ENCODE results near the gene CTNNBIP1. TPM values are rescaled to one million over a fixed set of nuclear protein-coding genes. Genes with fewer than 3 reads are reported as not detected.
"Not testable (repeated sequence)": the region's sequence is repeated elsewhere in the genome, so short reads cannot be mapped to it uniquely, and the experiment has no call there.

The CTNNBIP1 gene
- total RNA-seq, 1 experiment from 2014 or later: 44.4 TPM

GRCh38 chr1:9807541-9807940 lies 102.5 kb downstream of the CTNNBIP1 start:
- Histone ChIP-seq H3K4ac (ENCODE audit: low read depth, low read length) (no peak overlapping the region), H2BK5ac (ENCODE audit: insufficient read length, low read length) (no peak overlapping the region), H2BK15ac (ENCODE audit: low read depth, low read length) (no peak overlapping the region), H2BK12ac (ENCODE audit: insufficient read length, low read depth, low read length) (no peak overlapping the region), H2AFZ (ENCODE audit: low read length) (no peak overlapping the region), H3K27ac (ENCODE audit: insufficient read length, low read depth, low read length) (no peak overlapping the region), H3K14ac (ENCODE audit: insufficient read depth, low read length) (no peak overlapping the region; the same call in 1 of the 2 replicates), H3T11ph (ENCODE audit: low read length) (no peak overlapping the region), H4K20me1 (ENCODE audit: control insufficient read depth, insufficient read depth, insufficient read length) (no peaks in the 10 kb centered on the region), H3K56ac (ENCODE audit: insufficient read length, low read depth, low read length) (no peak overlapping the region), H3K18ac (ENCODE audit: insufficient read length, low read depth, low read length) (no peak overlapping the region), H3K4me2 (ENCODE audit: insufficient read depth, insufficient read length, low read length) (no peak overlapping the region), H2BK20ac (ENCODE audit: low read depth, low read length, poor library complexity, severe bottlenecking) (no peak overlapping the region), H3K27me3 (ENCODE audit: insufficient read depth, low read length) (no peaks in the 10 kb centered on the region), H3K23me2 (ENCODE audit: insufficient read length, low read depth, low read length, poor library complexity, severe bottlenecking) (no peaks in the 10 kb centered on the region), H3K23ac (ENCODE audit: insufficient read length, low read depth, low read length) (no peak overlapping the region), H2BK120ac (ENCODE audit: low read depth, low read length, poor library complexity, severe bottlenecking) (no peak overlapping the region), H4K91ac (ENCODE audit: insufficient read length, low read depth, low read length) (no peak overlapping the region), H4K5ac (ENCODE audit: insufficient read length, low read depth, low read length) (no peak overlapping the region), H3K4me1 (ENCODE audit: insufficient read depth, low read length) (peaks cover 3% of the 10 kb centered on the region; the same call in 1 of the 2 replicates), H3K79me2 (ENCODE audit: insufficient read depth, low read length) (peaks cover 18% of the 10 kb centered on the region; the same call in 1 of the 2 replicates), H4K8ac (replicated peaks; ENCODE audit: insufficient read length, low read depth, low read length) (no peak overlapping the region), H3K9ac (ENCODE audit: extremely low read depth, insufficient read length, low read length) (no peak overlapping the region), H3K9me3 (ENCODE audit: control insufficient read depth, low read depth, low read length) (no peaks in the 10 kb centered on the region), H3K79me1 (ENCODE audit: insufficient read depth, low read depth, low read length, poor library complexity, severe bottlenecking) (peaks cover 17% of the 10 kb centered on the region), H2AK5ac (ENCODE audit: insufficient read length, low read length) (no peak overlapping the region)
- TF ChIP-seq CTCF (conservative IDR thresholded peaks at IDR 0.05): no peak
- H3K27ac Mint-ChIP-seq: peak overlapping the region; percentile 77 to 91 (median 80); a peak in 4 of 7 replicates
- no peaks in the 10 kb centered on the region for H3K27me3 Mint-ChIP-seq (ENCODE audit: low read depth)
- WGBS (ENCODE audit: extremely low coverage, insufficient read length, low lambda C conversion rate): no CpG with 5 or more reads among the region's 12 CpGs
- H3K36me3 Mint-ChIP-seq (ENCODE audit: insufficient read depth in 1 of 3, low read depth in 3 of 3): peaks cover 0 to 5% (median 5%) of the 10 kb centered on the region in 3 experiments; a peak in 2 of 7 replicates
- H3K9me3 Mint-ChIP-seq: no peaks in the 10 kb centered on the region
- H3K4me3 Mint-ChIP-seq: peak overlapping the region in 1 of 2 experiments; percentile 50; a peak in 1 of 5 replicates
- DNase-seq: peak; percentile 55
- peaks cover 32 to 42% of the 10 kb centered on the region in 2 experiments for H3K4me1 Mint-ChIP-seq

GRCh38 chr1:9805972-9806371 lies 104.1 kb downstream of the CTNNBIP1 start:
- H3K27me3 Mint-ChIP-seq (ENCODE audit: low read depth); H3T11ph ChIP-seq (ENCODE audit: low read length); H2BK12ac ChIP-seq (ENCODE audit: insufficient read length, low read depth, low read length); H3K9me3 Mint-ChIP-seq; H3K23me2 ChIP-seq (ENCODE audit: insufficient read length, low read depth, low read length, poor library complexity, severe bottlenecking); H3K9ac ChIP-seq (ENCODE audit: extremely low read depth, insufficient read length, low read length); H4K20me1 ChIP-seq (ENCODE audit: control insufficient read depth, insufficient read depth, insufficient read length); H4K8ac ChIP-seq (replicated peaks; ENCODE audit: insufficient read length, low read depth, low read length); H2BK15ac ChIP-seq (ENCODE audit: low read depth, low read length); H2BK120ac ChIP-seq (ENCODE audit: low read depth, low read length, poor library complexity, severe bottlenecking); H4K91ac ChIP-seq (ENCODE audit: insufficient read length, low read depth, low read length); H3K27ac Mint-ChIP-seq; H3K9me3 ChIP-seq (ENCODE audit: control insufficient read depth, low read depth, low read length); H3K4me3 Mint-ChIP-seq; H2BK20ac ChIP-seq (ENCODE audit: low read depth, low read length, poor library complexity, severe bottlenecking); H3K4ac ChIP-seq (ENCODE audit: low read depth, low read length); H3K27me3 ChIP-seq (ENCODE audit: insufficient read depth, low read length); H3K14ac ChIP-seq (ENCODE audit: insufficient read depth, low read length); H2AFZ ChIP-seq (ENCODE audit: low read length); H3K56ac ChIP-seq (ENCODE audit: insufficient read length, low read depth, low read length); H2AK5ac ChIP-seq (ENCODE audit: insufficient read length, low read length); H3K4me1 ChIP-seq (ENCODE audit: insufficient read depth, low read length); H2BK5ac ChIP-seq (ENCODE audit: insufficient read length, low read length); H4K5ac ChIP-seq (ENCODE audit: insufficient read length, low read depth, low read length); H3K23ac ChIP-seq (ENCODE audit: insufficient read length, low read depth, low read length); H3K27ac ChIP-seq (ENCODE audit: insufficient read length, low read depth, low read length); H3K18ac ChIP-seq (ENCODE audit: insufficient read length, low read depth, low read length); DNase-seq; H3K4me2 ChIP-seq (ENCODE audit: insufficient read depth, insufficient read length, low read length): not testable (repeated sequence)
- no CpG with 5 or more reads among the region's 5 CpGs for WGBS (ENCODE audit: extremely low coverage, insufficient read length, low lambda C conversion rate)
- H3K36me3 Mint-ChIP-seq (ENCODE audit: insufficient read depth in 1 of 3, low read depth in 3 of 3): peaks cover 3 to 10% (median 7%) of the 10 kb centered on the region in 3 experiments; a peak in 5 of 7 replicates
- Histone ChIP-seq H3K79me2 (ENCODE audit: insufficient read depth, low read length) (peaks cover 11% of the 10 kb centered on the region; the same call in 1 of the 2 replicates), H3K79me1 (ENCODE audit: insufficient read depth, low read depth, low read length, poor library complexity, severe bottlenecking) (peaks cover 20% of the 10 kb centered on the region)
- H3K4me1 Mint-ChIP-seq: peaks cover 32 to 42% of the 10 kb centered on the region in 2 experiments
